Neural progenitor cell (in vitro differentiated cells): ENCODE measurements around the gene AP5Z1.

Experiments
- EZH2 ChIP-seq: fragments of 200-600 bp; sonication (generic); IDR thresholded peaks from 2 replicates; pipeline ENCODE4 v1.6.1; 2017; ENCODE audit warnings: antibody characterized with exemption, mild to moderate bottlenecking, moderate library complexity
- TF ChIP-seq, protein P1 (sequence below): fragments of 200-600 bp; sonication (generic); IDR thresholded peaks from 2 replicates; pipeline ENCODE4 v1.5.1; 2017; ENCODE audit warnings: antibody characterized with exemption, mild to moderate bottlenecking

DNA sequence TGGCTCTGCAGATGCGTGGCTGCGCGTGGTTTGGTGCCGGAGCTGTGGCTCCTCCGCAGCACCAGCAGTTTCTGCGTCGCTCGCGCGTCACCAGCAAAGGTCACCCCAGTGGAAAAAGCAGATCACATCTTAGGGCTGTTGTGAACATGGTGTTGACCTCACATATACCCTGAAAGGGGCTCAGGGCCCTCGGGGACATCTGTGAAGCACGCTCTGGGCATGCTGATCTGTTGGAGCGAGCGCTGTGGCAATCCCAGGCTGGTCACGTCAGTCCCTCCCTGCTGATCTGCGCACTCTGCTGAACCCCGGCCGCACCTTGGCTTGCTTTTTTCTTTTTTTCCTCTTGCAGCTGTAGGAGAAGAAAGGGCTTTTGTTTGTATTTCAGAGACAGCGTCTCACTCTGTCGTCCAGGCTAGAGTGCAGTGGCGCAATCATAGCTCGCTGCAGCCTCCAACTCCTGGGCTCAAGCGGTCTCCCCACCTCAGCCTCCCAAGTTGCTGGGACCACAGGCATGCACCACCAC is 33.3 kb upstream of the AP5Z1 start:
- TF ChIP-seq, protein P1, sequence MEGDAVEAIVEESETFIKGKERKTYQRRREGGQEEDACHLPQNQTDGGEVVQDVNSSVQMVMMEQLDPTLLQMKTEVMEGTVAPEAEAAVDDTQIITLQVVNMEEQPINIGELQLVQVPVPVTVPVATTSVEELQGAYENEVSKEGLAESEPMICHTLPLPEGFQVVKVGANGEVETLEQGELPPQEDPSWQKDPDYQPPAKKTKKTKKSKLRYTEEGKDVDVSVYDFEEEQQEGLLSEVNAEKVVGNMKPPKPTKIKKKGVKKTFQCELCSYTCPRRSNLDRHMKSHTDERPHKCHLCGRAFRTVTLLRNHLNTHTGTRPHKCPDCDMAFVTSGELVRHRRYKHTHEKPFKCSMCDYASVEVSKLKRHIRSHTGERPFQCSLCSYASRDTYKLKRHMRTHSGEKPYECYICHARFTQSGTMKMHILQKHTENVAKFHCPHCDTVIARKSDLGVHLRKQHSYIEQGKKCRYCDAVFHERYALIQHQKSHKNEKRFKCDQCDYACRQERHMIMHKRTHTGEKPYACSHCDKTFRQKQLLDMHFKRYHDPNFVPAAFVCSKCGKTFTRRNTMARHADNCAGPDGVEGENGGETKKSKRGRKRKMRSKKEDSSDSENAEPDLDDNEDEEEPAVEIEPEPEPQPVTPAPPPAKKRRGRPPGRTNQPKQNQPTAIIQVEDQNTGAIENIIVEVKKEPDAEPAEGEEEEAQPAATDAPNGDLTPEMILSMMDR, result no peak
- no peak for TF ChIP-seq EZH2
